Parathyroid adenoma (tissue), 2 donors: ENCODE measurements around the gene SMPD3.
A peak's percentile ranks its signal among the peaks of the same experiment; 100 is the strongest.

Source experiments
- H2AFZ ChIP-seq: fragments of 300-600 bp; sonication (generic); one replicate; pipeline ENCODE4 v1.7.0; 2017; ENCODE audit warnings: antibody characterized with exemption, mild to moderate bottlenecking
- H3K27ac ChIP-seq: fragments of 300-600 bp; sonication (generic); one replicate; pipeline ENCODE4 v1.7.0; 2017
- H3K27me3 ChIP-seq: fragments of 300-600 bp; sonication (generic); one replicate; pipeline ENCODE4 v1.7.0; 2017; ENCODE audit warnings: low read length; ENCODE audit not compliant: control insufficient read depth, insufficient read depth
- H3K36me3 ChIP-seq: fragments of 300-600 bp; sonication (generic); one replicate; pipeline ENCODE4 v1.7.0; 2017; ENCODE audit warnings: low read length; ENCODE audit not compliant: control insufficient read depth, insufficient read depth
- H3K4me1 ChIP-seq: fragments of 300-600 bp; sonication (generic); one replicate; pipeline ENCODE4 v1.7.0; 2017; ENCODE audit warnings: control low read depth
- H3K4me2 ChIP-seq: fragments of 300-600 bp; sonication (generic); one replicate; pipeline ENCODE4 v1.7.0; 2017; ENCODE audit warnings: low read length
- H3K4me3 ChIP-seq: fragments of 300-600 bp; sonication (generic); one replicate; pipeline ENCODE4 v1.7.0; 2017; ENCODE audit warnings: low read depth, low read length
- H3K79me2 ChIP-seq: fragments of 300-600 bp; sonication (generic); one replicate; pipeline ENCODE4 v1.7.0; 2017; ENCODE audit warnings: control low read depth
- H3K9ac ChIP-seq: fragments of 300-600 bp; sonication (generic); one replicate; pipeline ENCODE4 v1.7.0; 2017; ENCODE audit warnings: mild to moderate bottlenecking
- H3K9me3 ChIP-seq: fragments of 300-600 bp; sonication (generic); one replicate; pipeline ENCODE4 v1.7.0; 2017; ENCODE audit warnings: low read length; ENCODE audit not compliant: control insufficient read depth
- CTCF ChIP-seq: fragments of 300-600 bp; sonication (generic); IDR thresholded peaks from one replicate; pipeline ENCODE4 v1.7.0; 2017; ENCODE audit warnings: antibody characterized with exemption, mild to moderate bottlenecking
- donor health status: primary hyperparathyroidism.

Gene SMPD3

GRCh38 chr16:68473358-68474070 is 25.2 kb upstream of the SMPD3 start:
- no peaks in the 10 kb centered on the region for H3K27me3 ChIP-seq
- no peak overlapping the region for H3K9ac ChIP-seq
- no peaks in the 10 kb centered on the region for H3K9me3 ChIP-seq
- no peaks in the 10 kb centered on the region for H3K36me3 ChIP-seq
- no peak overlapping the region for H3K4me2 ChIP-seq
- H3K27ac ChIP-seq = no peak overlapping the region
- H2AFZ ChIP-seq = no peak overlapping the region
- H3K4me1 ChIP-seq = peaks cover 10% of the 10 kb centered on the region
- TF ChIP-seq CTCF = no peak
- no peaks in the 10 kb centered on the region for H3K79me2 ChIP-seq
- no peak overlapping the region for H3K4me3 ChIP-seq

GRCh38 chr16:68472581-68472980 is 24.3 kb upstream of the SMPD3 start:
- peaks cover 6% of the 10 kb centered on the region for H3K4me1 ChIP-seq
- H3K36me3 ChIP-seq = no peaks in the 10 kb centered on the region
- no peak overlapping the region for H3K9ac ChIP-seq
- no peak overlapping the region for H3K4me2 ChIP-seq
- H3K79me2 ChIP-seq = no peaks in the 10 kb centered on the region
- no peaks in the 10 kb centered on the region for H3K9me3 ChIP-seq
- no peak overlapping the region for H3K27ac ChIP-seq
- TF ChIP-seq CTCF = no peak
- H3K4me3 ChIP-seq = no peak overlapping the region
- no peak overlapping the region for H2AFZ ChIP-seq
- no peaks in the 10 kb centered on the region for H3K27me3 ChIP-seq

- Histone ChIP-seq H3K9me3 (no peaks in the 10 kb centered on the region), H2AFZ (no peak overlapping the region), H3K4me3 (no peak overlapping the region), H3K36me3 (no peaks in the 10 kb centered on the region), H3K27me3 (no peaks in the 10 kb centered on the region), H3K4me2 (peak overlapping the region; percentile 17), H3K27ac (peak overlapping the region; percentile 9), H3K4me1 (peaks cover 6% of the 10 kb centered on the region), H3K79me2 (no peaks in the 10 kb centered on the region), H3K9ac (no peak overlapping the region)
- TF ChIP-seq CTCF = no peak
Measured at GRCh38 chr16:68470461-68471150, 22.3 kb upstream of the SMPD3 start.

GRCh38 chr16:68469796-68470460 is 21.6 kb upstream of the SMPD3 start:
- H3K9ac ChIP-seq = no peak overlapping the region

More at GRCh38 chr16:68469796-68470460, 21.6 kb upstream of the SMPD3 start:
- Histone ChIP-seq H3K9me3 (no peaks in the 10 kb centered on the region), H3K4me3 (no peak overlapping the region), H3K4me2 (peak overlapping the region; percentile 17), H3K79me2 (no peaks in the 10 kb centered on the region), H3K27me3 (no peaks in the 10 kb centered on the region), H2AFZ (no peak overlapping the region), H3K27ac (peak overlapping the region; percentile 9), H3K36me3 (no peaks in the 10 kb centered on the region), H3K4me1 (peaks cover 6% of the 10 kb centered on the region)
- TF ChIP-seq CTCF = no peak
